Fibroblast of peridontal ligament (primary cell): ENCODE measurements around the gene KCNJ16.

Experiments used
- DNase-seq: peaks from one replicate; pipeline ENCODE4 v3.0.0-alpha.2; 2010; ENCODE audit errors: extremely low read depth

Gene KCNJ16

GRCh38 chr17:70070305-70071027, 4.6 kb upstream of the KCNJ16 start:
- peak; percentile 83 for DNase-seq

- no peak for DNase-seq
Observed at GRCh38 chr17:70071127-70071526, 3.9 kb upstream of the KCNJ16 start.

- no peak for DNase-seq
Observed at GRCh38 chr17:70071620-70072019, 3.4 kb upstream of the KCNJ16 start.

- DNase-seq, result no peak
Observed at GRCh38 chr17:70072546-70073309, 2.3 kb upstream of the KCNJ16 start.

GRCh38 chr17:70073310-70073709, 1.7 kb upstream of the KCNJ16 start:
- no peak for DNase-seq

- DNase-seq, result no peak
Observed at GRCh38 chr17:70073799-70074198, 1.2 kb upstream of the KCNJ16 start.

- no peak for DNase-seq
Observed at GRCh38 chr17:70074236-70074830, 692 bp upstream of the KCNJ16 start.

- DNase-seq, result peak; percentile 69
Observed at GRCh38 chr17:70076189-70076588, 1.2 kb downstream of the KCNJ16 start.

- DNase-seq, result no peak
Observed at GRCh38 chr17:70076831-70077230, 1.8 kb downstream of the KCNJ16 start.

GRCh38 chr17:70078549-70078948, 3.5 kb downstream of the KCNJ16 start:
- no peak for DNase-seq

- no peak for DNase-seq
Observed at GRCh38 chr17:70078994-70079531, 4.0 kb downstream of the KCNJ16 start.

- DNase-seq, result peak; percentile 90
Observed at GRCh38 chr17:70080541-70081347, 5.7 kb downstream of the KCNJ16 start.

GRCh38 chr17:70081885-70082284, 6.9 kb downstream of the KCNJ16 start:
- no peak for DNase-seq

- no peak for DNase-seq
Observed at GRCh38 chr17:70084476-70084875, 9.5 kb downstream of the KCNJ16 start.

- no peak for DNase-seq
Observed at GRCh38 chr17:70086516-70086915, 11.5 kb downstream of the KCNJ16 start.

GRCh38 chr17:70089513-70090148, 14.6 kb downstream of the KCNJ16 start:
- no peak for DNase-seq

- DNase-seq, result no peak
Observed at GRCh38 chr17:70091005-70091568, 16.1 kb downstream of the KCNJ16 start.

- no peak for DNase-seq
Observed at GRCh38 chr17:70091696-70092095, 16.7 kb downstream of the KCNJ16 start.

- DNase-seq, result no peak
Observed at GRCh38 chr17:70093163-70093562, 18.1 kb downstream of the KCNJ16 start.

- no peak for DNase-seq
Observed at GRCh38 chr17:70095455-70095854, 20.4 kb downstream of the KCNJ16 start.

- DNase-seq, result no peak
Observed at GRCh38 chr17:70096861-70097260, 21.8 kb downstream of the KCNJ16 start.
